GM18517 (cell line): ENCODE measurements around the gene ZNF600.
"Not testable (repeated sequence)": the region's sequence is repeated elsewhere in the genome, so short reads cannot be mapped to it uniquely, and the experiment has no call there.

Experiments used
- ATAC-seq: cut with Tn5 transposase; IDR thresholded peaks from one replicate; pipeline ENCODE4 v1.9.1; 2021; ENCODE audit warnings: mild to moderate bottlenecking, moderate library complexity; ENCODE audit not compliant: unreplicated experiment

The ZNF600 gene

DNA sequence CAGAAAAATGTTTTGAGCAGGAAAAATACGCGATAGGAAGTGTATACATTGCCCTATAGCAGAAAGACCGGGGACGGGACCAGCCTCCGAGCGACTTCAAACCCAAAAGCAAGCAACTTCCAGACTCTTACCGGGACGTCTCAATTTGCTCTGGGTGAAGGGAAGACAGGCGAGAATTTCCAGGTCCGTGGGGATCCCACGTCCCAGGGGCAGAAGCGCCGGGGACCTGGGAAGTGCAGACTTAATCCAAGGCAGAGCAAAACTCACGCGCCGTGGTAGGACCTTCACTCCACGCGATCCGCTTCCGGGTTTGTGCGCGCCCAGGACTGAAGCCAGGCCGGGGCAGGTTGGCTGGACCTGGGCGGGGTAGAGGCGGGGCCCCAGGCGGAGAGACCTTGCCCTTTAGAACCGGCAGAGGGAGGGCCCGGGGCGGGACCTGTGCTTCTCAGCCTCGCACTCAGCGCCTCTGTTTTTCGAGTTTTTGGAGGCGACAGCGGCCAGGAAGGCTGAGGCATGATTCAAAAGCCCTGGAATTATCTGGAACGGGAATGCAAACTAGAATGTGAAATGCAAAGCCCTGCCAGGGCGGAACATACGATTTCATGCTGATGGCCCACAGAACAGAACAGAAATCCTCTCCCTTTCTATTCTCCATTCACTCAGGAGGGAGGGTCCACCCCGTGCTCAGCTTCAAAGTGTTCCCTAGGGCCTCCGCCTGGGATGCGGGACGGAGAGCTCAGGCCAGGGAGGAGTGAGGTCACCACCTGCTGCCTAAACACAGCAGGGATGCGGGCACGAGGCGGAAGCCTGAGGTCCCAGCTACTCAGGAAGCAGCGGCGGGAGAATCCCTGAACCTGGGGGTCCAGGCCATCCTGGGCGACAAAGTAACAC, at the start of gene ZNF600:
ZNF600 (minus strand) TSS at position 328 of the 891 bp plus-strand sequence. CDS start 7,903 bp downstream, outside the sequence.
- ATAC-seq = peak; percentile 77

DNA sequence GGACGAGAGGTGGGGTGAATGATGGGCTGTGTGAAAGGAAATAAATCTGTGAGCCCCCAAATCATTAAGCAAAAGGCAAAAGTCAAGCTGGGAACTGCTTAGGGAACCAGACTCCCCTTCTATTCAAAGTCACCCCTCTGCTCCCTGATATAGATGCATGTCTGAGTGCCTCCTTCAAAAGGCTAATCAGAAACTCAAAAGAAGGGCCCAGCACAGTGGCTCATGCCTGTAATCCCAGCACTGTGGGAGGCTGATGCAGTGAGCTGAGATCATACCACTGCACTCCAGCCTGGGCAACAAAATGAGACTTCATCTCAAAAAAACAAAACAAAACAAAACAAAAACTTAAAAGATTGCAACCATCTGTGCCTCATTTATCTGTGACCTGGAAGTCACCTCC, 47.7 kb upstream of the ZNF600 start:
- not testable (repeated sequence) for ATAC-seq

DNA sequence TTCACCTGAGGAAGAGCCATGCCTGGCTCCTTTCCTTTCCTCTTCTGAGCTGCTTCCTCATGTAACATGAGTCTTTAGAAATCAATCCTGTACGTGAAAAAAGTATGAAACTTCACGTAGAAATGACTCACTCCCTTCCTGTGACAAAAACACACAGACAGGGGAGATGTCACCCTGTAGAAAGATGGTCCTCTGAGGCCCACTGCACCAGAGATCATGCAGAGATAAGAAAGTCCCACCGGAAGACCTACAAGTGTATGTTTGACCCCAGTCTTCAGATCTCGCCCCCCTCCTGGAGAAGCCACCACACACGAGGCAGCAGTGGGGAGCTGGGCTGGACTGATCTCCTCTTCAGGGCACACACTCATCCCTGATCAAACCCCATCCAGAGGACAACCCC, 47.0 kb upstream of the ZNF600 start:
- ATAC-seq = not testable (repeated sequence)

DNA sequence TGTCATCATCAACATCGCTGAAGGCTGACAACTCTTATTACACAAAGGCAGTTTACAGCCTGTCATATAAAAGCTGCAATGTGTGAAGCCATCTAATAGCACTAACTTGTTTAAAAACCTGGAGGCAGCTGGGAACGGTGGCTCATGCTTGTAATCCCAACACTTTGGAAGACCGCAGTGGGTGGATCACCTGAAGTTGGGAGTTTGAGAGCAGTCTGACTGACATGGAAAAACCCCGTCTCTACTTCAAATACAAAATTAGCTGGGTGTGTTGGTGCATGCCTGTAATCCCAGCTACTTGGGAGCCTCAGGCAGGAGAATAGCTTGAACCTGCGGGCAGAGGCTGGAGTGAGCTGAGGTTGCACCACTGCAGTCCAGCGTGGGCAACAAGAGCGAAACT, 43.3 kb upstream of the ZNF600 start:
- not testable (repeated sequence) for ATAC-seq

DNA sequence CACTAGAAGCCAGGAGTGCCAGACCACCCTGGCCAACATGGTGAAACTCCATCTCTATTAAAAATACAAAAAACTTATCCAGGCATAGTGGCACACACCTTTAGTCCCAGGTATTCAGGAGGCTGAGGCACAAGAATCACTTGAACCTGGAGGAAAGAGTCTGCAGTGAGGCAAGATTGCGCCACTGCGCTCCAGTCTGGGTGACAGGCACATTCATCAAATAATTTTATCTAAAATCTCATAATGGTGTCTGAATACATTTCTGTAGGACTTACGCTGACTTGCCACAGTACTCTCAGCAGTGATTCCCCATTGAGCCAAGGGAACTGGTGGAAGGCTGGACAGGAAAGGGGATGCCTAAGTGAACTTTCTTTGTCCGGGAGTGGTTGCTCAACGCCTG, 39.2 kb upstream of the ZNF600 start:
- ATAC-seq = no peak

DNA sequence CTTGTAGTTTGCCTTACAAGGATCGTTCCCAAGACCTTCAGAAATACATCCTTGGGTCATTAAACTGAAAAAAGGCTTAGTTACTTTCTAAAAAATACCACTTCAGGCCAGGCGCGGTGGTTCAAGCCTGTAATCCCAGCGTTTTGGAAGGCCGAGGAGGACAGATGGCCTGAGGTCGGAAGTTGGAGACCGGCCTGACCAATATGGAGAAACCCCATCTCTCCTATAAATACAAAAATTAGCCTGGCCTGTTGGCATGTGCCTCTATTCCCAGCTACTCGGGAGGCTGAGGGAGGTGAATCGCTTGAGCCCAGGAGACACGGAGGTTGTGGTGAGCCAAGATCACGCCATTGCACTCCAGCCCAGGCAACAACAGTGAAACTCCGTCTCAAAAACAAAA, 37.1 kb upstream of the ZNF600 start:
- ATAC-seq = no peak

DNA sequence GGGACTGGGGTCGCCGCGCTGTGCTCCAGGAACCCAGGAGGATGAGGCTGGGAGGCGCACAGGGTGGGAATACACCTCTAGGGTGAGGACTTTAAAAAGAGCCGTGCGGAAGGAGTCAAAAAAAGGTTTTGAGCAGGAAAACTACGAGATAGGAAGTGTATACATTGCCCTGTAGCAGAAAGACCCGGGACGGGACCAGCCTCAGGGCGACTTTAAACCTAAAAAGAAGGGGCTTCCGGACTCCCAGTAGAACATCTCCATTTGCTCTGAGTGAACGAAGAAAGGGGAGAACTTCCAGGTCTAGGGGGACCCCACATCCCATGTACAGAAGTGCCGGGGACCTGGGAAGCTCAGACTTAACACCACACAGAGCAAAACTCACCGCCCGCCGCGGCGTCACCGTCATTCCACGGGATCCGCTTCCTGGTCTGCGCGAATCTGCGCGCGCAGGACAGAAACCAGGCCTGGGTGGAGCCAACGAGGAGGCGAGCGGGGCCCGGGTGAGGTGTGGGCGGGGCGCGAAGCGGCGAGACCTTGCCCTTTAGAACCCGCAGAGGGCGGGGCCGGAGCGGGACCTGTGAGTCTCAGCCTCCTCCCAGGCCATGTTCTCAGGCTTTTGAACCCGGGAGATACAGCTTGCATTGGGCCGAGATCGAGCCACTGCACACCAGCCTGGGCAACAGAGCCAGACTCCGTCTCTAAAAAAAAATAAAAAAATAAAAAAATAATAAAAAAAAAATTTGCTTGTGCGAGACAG, 34.8 kb upstream of the ZNF600 start, which contains the start of gene ZNF28:
ZNF28 (minus strand) TSS at position 430 of the 757 bp plus-strand sequence. CDS start 3,675 bp downstream, outside the sequence.
- ATAC-seq = peak; percentile 64

DNA sequence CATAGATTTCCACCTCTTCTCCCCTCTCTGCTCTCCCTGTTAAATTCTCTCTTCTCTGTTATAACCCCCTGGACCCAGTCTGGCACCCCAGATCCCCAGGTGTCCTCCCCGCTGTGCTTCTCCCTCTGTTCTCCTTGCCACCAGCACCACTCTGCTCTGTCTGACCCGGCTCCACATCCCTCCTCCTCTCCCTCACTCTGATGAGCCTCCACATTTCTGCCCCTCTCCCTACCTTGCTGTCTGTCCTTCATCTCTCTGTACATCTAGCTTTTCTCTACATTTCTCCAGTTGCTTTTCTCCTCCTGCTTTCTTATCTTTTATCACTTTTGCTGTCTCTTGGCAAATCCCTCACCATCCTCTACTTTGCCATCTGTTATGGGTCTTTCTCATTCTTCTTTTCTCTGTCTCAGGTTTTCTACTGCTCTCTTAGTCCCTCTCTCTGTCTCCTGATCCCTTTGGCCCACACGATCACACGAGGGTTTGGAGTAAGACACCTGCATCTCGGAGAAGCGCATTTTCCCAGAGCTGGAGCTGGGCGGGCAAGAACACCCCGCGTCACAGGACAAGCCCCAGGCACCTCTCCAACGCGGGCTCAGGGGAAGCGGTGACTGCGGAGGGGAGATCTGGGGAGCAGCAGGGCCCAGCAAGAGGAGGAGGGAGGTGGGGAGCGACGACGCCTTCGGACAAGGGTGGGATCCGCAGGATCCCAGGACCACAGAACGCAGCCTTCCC, 34.0 kb upstream of the ZNF600 start:
- not testable (repeated sequence) for ATAC-seq

DNA sequence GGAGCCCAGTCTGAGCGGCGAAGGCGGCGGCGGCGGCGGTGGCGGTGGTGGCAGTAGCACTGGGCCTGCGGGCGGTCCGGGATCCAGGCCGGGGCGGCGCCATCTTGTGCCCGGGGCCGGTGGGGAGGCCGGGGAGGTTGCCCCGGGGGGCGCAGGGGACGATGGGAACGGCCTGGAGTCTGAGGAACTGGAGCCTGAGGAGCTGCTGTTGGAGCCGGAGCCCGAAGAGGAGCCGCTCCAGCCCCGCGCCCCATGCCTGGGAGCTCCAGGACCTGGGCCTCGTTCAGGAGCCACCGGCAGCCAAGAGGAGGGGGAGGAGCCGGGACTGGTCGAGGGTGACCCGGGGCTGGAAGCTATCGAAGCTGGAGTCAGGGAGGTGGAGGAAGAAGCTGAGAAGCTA, 23.2 kb upstream of the ZNF600 start:
- no peak for ATAC-seq

DNA sequence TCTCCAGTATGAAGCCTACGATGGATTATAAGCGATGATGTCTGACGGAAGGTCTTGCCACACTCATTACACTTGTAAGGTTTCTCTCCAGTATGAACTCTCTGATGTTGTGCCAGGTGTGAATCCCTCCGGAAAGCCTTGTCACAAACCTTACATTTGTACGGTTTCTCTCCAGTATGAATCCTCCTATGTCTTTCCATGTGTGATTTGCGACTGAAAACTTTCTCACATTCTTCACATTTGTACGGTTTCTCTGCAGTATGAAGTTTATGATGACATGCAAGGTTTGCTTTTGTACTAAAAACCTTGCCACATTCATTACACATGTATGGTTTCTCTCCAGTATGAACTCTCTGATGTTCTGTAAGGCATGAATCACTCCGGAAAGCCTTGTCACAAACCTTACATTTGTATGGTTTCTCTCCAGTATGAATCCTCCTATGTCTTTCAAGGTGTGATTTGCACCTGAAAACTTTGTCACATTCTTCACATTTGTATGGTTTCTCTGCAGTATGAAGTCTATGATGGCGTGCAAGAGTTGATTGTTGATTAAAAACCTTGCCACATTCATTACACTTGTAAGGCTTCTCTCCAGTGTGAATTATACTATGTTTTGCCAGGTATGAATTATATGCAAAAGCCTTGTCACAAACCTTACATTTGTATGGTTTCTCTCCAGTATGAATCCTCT, 13.5 kb upstream of the ZNF600 start:
- not testable (repeated sequence) for ATAC-seq

DNA sequence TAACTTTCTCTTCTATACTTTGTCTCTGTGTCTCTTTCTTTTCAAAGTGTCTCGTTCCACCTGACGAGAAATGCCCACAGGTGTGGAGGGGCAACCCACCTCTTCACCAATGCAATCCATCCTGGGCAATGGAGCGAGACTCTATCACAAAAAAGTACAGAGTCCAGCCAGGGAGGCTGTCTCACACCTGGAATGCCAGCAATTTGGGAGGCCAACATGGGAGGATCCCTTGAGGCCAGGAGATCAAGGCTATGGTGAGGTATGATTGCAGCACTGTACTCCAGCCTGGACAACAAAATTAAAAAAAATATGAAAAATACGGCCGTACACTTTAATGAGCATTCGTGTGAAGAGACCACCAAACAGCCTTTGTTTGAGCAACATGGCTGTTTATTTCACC, 2.8 kb upstream of the ZNF600 start:
- no peak for ATAC-seq

DNA sequence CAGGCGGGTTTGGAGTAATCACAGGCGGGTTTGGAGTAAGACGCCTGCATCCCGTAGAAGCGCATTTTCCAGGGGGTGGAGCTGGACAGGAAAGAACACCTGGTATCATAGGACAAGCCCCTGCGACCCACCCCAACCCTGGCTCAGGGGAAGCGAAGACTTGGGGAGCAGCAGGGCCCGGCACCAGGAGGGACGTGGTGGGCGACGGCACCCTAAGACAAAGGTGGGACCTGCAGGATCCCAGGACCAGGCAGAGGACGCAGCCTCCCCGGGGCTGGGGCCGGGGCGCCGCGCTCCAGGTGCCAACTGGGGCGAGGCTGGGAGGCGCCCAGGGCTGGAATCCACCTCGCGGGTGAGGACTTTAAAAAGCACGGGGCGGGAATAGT, 520 bp downstream of the ZNF600 start:
- ATAC-seq = no peak

DNA sequence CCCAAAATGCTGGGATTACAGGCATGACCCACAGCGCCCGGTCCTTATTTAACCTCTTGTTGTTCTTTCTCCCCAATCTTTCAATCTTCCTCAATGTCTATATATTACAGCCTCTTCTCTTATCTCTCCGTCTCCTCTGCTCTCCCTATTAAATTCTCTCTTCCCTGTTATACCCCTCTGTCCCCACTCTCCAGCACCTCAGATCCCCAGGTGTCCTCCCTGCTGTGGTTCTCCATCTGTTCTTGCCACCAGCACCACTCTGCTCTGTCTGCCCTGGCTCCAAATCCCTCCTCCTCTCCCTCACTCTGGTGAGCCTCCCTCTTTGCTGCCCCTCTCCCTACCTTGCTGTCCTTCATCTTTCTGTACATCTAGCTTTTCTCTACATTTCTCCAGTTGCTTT, 1.1 kb downstream of the ZNF600 start:
- ATAC-seq = no peak

DNA sequence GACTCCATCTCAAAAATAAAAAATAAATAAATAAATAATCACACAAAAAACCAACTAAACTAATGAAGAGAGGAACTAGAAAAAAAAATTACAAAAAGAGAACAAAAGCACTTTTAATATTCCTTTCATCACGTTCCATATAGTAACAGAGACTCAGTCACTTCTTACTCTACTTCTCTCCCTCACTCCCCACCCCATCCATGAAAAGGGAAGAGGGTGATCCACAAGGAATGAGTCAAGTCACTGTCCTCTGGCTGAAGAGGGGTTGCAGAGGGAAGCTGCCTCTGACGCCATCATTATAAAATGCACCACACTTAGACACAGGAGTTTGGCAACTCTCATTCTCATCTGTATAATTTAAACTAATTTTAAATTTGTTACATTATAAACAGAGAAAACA, 3.7 kb downstream of the ZNF600 start:
- ATAC-seq = not testable (repeated sequence)

DNA sequence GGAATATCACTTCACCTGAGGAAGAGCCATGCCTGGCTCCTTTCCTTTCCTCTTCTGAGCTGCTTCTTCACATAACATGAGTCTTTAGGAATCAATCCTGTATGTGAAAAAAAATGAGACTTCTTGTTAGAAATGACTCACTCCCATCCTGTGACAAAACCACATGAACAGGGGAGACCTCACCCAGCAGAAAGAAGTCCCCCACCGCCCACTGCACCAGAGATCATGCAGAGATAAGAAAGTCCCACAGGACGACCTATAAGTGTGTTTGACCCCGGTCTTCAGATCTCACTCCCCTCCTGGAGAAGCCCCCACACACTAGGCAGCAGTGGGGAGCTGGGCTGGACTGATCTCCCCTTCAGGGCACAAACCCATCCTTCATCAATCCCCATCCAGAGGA, 7.8 kb downstream of the ZNF600 start:
- ATAC-seq = no peak

DNA sequence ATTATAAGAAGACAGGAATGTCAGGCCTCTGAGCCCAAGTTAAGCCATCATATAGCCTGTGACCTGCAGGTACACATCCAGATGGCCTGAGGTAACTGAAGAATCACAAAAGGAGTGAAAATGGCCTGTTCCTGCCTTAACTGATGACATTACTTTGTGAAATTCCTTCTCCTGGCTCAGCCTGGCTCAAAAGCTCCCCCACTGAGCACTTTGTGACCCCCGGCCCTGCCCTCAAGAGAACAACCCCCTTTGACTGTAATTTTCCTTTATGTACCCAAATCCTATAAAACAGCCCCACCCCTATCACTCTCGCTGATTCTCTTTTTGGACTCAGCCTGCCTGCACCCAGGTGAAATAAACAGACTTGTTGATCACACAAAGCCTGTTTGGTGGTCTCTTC, 30.1 kb downstream of the ZNF600 start:
- ATAC-seq = not testable (repeated sequence)

DNA sequence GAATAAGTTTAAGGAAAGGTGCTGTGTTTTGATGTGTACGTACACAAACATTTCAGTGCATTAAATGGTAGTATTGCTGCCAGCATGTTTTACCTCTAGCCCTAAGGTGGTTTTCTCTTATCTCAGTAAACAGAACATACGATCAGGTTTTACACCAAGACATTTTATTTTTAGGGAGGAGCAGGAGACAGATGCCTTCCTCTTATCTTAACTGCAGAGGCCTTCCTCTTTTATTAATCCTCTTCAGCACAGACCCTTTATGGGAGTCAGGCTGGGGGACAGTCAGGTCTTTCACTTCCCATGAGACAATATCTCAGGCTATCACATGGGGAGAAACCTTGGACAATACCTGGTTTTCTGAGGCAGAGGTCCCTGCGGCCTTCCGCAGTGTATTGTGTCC, 36.8 kb downstream of the ZNF600 start:
- no peak for ATAC-seq

DNA sequence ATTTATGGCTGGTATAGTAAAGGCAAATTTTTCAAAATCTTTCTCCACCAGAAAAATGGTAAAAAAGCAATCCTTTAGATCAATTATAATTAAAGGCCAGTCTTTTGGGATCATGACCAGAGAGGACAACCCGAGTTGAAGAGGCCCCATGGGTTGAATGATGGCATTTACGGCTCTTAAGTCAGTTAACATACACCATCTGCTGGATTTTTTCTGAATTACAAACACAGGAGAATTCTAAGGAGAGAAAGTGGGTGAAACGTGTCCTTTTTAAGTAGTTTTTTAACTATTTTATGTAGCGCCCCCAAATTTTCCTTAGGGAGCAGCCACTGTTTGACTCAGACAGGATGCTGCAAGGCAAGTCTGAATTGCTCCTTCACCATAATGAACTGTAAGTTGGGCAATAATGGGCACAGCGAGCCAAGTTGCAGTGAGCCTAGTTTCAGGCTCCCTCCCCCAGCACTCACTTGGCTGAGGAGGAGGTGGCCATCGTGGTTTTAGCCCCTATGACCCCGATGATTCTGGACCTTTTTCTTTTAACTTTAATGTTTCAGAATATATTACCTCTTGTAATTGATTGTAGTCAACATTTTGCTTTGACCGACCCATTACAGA, 38.1 kb downstream of the ZNF600 start:
- ATAC-seq = no peak

DNA sequence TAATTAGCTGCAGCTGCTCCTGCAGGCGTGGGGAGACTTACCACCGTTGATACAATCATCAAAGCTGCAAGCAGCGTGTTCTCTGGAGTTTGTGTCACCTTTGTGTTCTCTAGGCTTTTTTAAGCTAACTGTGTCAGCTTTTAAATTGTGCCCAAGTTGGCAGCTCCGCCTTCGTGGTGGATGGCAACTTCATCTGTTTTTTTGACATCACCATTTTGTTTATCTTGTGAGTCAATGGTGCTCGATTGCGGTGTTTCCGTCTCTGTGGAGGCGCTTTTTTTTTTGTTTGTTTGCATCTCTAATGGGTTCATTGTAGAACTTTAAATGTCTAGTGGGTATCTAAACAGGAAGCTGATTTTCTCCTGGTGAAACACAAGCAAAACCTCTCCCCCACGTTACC, 40.7 kb downstream of the ZNF600 start:
- not testable (repeated sequence) for ATAC-seq

DNA sequence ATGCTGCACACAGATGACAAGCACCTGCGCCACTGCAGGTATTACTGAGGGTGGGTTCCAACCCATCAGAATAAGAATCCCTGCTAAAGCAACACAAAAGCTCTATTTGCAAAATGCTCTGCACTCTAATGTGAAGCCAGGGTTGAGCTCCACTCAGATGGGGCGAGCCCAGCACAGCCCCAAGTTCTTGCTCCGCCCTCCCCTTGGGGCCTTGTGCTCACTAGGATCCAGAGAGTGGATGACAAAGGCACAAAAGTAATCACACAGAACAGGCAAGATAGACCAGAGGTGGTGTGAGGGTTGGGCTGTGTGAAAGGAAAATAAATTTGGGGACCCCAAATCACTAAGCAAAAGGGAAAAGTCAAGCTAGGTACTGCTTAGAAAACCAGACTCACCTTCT, 43.5 kb downstream of the ZNF600 start:
- ATAC-seq = no peak
